ENCODE results near the gene PSMA6.
"Not testable (repeated sequence)": the region's sequence is repeated elsewhere in the genome, so short reads cannot be mapped to it uniquely, and the experiment has no call there.

The PSMA6 gene

GRCh38 chr14:35341751-35342488 is 49.7 kb downstream of the PSMA6 start:
- in situ Hi-C loops (cut with HindIII; ENCODE audit: low sequenced_read_pairs), result no loop called here

DNA sequence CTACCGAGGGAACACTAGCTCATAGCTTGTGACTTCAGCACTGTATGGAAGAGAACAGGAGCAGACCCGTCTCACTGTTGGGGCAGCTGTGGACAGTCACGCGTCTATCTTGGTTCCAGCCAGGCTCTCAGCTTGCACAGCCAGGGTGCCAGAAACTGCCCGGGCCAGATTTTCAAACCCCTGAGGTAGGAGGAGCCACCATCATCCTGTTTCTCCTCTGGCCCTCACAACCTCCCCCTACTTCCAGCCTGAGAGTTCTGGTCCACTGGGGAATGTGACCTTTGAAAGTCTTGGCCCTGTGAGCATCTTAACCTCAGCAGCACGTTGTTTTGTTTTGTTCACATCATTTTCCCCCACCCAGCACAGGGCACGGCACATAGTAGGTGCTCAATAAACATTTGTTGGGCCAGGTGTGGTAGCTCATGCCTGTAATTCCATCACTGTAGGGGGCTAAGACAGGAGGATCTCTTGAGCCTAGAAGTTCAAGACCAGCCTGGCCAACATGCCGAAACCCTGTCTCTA is 50.4 kb downstream of the PSMA6 start:
- in situ Hi-C loops (cut with HindIII; ENCODE audit: low sequenced_read_pairs), result no loop called here

DNA sequence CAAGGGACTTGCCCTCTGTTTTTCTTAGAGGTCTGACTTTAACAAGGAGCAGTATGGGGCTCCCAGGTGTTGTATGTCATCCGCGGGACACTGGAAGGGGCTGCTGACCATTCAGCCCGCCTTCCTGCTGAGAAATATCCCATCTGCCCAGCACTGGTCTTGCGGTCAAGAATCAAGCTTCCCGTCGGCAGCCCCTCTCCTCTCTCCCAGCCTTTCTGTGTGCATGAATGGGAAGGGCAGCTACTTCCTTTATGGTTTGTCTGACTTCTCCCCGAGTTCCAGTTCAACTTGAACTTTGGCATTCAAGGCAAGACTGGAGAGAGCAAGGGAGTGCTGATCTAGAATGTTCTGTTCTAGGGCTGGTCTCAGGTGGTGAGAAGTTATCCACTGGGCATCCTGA is 51.5 kb downstream of the PSMA6 start:
- in situ Hi-C loops (cut with HindIII; ENCODE audit: low sequenced_read_pairs), result no loop called here

DNA sequence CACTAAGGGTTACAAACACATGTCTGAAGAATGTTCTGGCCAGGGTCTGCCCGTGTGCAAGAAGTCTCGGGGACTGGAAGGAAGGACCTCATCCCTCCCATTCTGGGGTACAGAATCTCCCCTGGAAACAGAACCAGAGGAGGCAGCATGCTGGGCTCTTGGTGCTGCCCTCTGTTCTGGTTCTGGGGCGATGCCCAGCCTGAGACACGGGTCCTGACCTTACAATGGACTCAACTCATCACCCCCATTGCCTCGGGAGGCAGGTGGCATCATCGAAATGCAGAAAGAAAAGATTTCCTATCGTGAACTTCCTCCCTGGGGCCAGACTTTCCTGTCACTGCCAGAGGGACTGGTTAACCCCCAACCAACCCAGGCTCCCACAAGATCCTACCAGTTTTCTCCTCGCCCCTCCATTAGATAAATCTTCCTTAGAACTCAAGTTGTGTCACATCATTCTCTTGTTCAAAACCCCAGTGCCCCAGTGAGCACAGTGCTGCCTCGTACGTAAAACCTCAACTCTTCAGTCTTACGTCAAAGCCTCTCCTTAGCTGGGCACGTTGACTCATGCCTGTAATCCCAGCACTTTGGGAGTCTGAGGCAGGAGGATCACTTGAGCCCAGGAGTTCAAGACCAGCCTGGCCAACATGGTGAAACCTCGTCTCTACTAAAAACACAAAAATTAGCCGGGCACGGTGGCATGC is 52.1 kb downstream of the PSMA6 start:
- in situ Hi-C loops (cut with HindIII; ENCODE audit: low sequenced_read_pairs), result no loop called here

GRCh38 chr14:35346738-35347322 is 54.6 kb downstream of the PSMA6 start:
- in situ Hi-C loops (cut with HindIII; ENCODE audit: low sequenced_read_pairs), result loop anchor here (5.0 kb wide), 1 partner anchor 80 kb away; no protein-coding TSS in a partner anchor

DNA sequence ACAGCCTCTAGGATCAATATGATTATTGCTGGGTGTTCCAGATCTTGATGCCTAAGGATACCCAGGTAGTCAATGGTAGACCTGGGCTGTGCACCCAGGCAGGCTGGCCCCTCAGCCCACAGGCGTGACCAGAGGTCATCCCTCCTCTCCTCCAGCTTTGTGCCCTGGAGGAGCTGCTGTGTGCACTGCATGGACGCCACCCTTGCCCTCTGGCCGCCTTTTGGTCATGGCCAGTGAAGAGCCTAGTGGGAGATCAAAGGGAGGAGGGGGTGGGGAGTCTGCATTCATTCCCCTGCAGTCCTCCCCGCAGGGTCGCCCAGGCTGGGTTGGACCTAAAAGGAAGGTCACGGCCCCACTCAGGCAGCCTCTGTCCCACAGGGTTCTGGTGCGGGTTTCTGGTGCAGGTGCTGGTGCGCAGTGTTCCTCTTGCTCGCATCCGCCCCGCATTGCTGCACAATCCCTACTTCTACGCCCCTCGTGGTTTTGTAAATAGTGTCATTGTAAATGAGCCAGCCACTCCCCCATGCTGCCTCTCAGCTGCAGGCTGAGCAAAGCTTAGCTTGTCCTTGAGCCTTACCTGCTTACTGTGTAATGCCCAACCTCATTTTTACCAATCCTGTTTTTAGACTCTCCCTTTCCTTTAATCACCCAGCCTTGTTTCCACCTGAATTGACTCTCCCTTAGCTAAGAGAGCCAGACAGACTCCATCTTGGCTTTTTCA is 55.3 kb downstream of the PSMA6 start:
- in situ Hi-C loops (cut with HindIII; ENCODE audit: low sequenced_read_pairs), result loop anchor here (5.0 kb wide), 1 partner anchor 80 kb away; no protein-coding TSS in a partner anchor

GRCh38 chr14:35348044-35348380 is 55.8 kb downstream of the PSMA6 start:
- in situ Hi-C loops (cut with HindIII; ENCODE audit: low sequenced_read_pairs), result loop anchor here (5.0 kb wide), 1 partner anchor 81 kb away; no protein-coding TSS in a partner anchor

GRCh38 chr14:35349496-35350365 is 57.5 kb downstream of the PSMA6 start:
- in situ Hi-C loops (cut with HindIII; ENCODE audit: low sequenced_read_pairs), result loop anchor here (5.0 kb wide), 2 partner anchors 58 to 82 kb away; no protein-coding TSS in a partner anchor

GRCh38 chr14:35351497-35351896 is 59.3 kb downstream of the PSMA6 start:
- in situ Hi-C loops (cut with HindIII; ENCODE audit: low sequenced_read_pairs), result loop anchor here (5.0 kb wide), 1 partner anchor 56 kb away; no protein-coding TSS in a partner anchor

DNA sequence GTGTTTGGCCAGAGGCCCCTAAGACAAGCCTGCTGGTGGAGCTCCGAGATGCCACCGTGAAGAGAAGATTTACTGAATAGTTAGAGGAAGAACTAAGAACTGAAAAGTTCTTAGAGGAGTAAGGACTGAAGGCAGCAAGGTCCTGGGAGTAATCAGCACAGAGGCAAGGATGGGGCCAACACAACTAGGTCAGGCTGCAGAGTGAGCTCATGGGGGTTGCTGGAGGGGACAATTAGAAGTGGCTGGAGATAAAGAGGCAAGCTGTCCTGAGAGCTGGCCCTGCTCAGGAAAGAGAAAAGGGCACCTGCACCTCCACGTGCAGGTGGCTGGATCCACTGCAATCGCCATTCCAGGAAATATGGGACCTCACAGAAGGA is 59.7 kb downstream of the PSMA6 start:
- in situ Hi-C loops (cut with HindIII; ENCODE audit: low sequenced_read_pairs), result loop anchor here (5.0 kb wide), 1 partner anchor 55 kb away; no protein-coding TSS in a partner anchor

DNA sequence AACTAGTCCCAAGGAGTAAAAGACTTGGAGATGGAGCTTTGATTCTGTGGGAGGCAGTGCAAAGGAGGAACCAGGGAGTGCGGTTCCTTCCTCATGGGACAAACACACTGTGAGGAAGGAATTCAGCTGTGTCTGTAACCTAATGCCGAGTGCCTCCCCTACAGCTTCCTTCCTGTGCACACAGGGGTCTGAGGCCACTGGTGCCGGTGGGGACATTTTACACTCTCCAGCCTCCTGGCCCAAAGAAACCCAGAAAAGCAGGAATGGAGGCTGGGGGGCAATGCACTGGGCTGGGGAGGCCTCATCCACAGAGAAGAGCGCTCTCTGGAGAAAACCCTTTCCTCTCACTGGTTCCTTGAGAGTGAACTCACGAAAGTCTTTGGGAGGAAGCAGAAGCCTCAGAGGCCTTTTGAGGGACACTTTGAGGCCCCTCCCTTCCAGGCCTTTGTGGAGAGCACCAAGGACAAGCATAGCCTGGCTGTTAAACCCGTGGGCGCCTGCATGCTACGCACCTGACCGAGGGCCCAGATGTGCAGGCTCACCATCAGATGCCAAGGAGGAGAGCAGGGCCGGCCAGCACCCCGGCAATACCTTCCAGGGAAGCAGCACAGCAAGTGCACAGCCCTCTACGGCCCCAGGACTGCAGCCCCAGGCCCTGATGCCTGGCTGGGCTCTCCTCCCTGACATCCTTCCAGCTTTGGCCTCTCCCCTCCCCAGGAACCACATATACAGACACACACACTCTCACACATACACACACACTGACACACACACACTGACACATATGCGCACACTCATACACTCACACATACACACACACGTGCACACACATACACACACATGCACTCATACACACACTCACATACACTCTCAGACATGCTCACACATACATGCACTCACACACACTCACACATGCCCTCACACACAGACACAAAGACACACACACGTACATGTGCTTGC is 60.4 kb downstream of the PSMA6 start:
- in situ Hi-C loops (cut with HindIII; ENCODE audit: low sequenced_read_pairs), result loop anchor here (5.0 kb wide), 1 partner anchor 55 kb away; no protein-coding TSS in a partner anchor

GRCh38 chr14:35353409-35354172 is 61.4 kb downstream of the PSMA6 start:
- in situ Hi-C loops (cut with HindIII; ENCODE audit: low sequenced_read_pairs), result loop anchor here (5.0 kb wide), 1 partner anchor 54 kb away; no protein-coding TSS in a partner anchor

DNA sequence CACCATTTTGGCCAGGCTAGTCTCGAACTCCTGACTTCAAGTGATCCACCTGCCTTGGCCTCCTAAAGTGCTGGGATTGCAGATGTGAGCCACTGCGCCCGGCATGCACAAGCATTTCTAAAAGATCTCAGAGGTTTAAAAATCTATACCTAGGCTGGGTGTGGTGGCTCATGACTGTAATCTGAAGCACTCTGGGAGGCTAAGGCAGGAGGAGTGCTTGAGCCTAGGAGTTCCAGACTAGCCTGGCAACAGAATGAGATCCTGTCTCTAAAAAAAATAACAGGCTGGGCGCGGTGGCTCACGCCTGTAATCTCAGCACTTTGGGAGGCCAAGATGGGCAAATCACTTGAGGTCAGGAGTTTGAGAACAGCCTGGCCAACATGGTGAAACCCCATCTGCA is 63.1 kb downstream of the PSMA6 start:
- in situ Hi-C loops (cut with HindIII; ENCODE audit: low sequenced_read_pairs), result not testable (repeated sequence)

- in situ Hi-C loops (cut with HindIII; ENCODE audit: low sequenced_read_pairs), result no loop called here
Measured at GRCh38 chr14:35355981-35356841, 64.0 kb downstream of the PSMA6 start.

DNA sequence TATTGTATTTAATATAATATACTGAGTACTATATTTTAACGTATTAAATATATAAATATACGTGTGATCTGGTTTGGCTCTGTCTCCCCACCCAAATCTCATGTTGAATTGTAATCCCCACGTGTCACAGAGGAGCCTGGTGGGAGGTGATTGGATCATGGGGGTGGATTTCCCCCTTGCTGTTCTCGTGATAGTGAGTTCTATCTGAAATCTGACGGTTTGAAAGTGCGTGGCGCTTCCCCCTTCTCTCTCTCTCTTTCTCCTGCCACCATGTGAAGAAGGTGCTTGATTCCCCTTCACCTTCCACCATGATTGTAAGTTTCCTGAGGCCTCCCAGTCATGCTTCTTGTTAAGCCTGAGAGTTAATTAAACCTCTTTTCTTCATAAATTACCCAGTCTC is 67.5 kb downstream of the PSMA6 start:
- in situ Hi-C loops (cut with HindIII; ENCODE audit: low sequenced_read_pairs), result not testable (repeated sequence)

DNA sequence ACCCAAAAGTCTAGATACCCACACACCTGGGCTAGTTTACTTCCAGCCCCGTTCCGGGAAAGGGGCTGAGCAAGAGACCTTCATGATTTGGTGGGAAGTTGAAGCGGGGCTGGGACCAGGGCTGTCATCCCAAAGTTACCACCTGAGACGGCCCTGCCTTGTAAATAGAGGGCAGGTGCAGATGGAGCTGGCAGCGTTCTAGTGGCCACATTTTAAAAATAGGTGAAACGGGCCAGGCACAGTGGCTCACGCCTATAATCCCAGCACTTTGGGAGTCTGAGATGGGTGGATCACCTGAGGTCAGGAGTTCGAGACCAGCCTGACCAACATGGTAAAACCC is 68.9 kb downstream of the PSMA6 start:
- in situ Hi-C loops (cut with HindIII; ENCODE audit: low sequenced_read_pairs), result no loop called here

DNA sequence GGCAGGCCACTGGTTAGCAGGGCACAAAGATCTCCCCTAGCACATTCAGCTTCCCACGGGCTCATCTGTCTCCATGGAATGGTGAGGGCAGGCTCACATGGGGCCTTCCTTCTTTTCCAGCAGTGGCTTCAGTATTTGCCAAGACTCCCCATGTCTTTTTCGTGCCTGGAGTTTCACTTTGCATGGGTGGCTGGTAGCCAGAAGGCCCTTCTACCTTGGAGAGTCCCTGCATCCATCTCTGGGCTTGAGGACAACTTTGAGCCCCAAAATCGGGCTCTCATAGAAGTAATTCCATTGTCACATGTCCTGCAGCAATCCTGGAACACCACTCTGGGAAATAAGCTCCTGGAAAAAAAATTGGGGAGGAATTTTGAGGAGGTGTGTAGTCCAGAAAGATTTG is 70.3 kb downstream of the PSMA6 start:
- in situ Hi-C loops (cut with HindIII; ENCODE audit: low sequenced_read_pairs), result no loop called here
